ENCODE data around the gene PALLD.
"Not testable (repeated sequence)": the region's sequence is repeated elsewhere in the genome, so short reads cannot be mapped to it uniquely, and the experiment has no call there.

Gene PALLD

DNA sequence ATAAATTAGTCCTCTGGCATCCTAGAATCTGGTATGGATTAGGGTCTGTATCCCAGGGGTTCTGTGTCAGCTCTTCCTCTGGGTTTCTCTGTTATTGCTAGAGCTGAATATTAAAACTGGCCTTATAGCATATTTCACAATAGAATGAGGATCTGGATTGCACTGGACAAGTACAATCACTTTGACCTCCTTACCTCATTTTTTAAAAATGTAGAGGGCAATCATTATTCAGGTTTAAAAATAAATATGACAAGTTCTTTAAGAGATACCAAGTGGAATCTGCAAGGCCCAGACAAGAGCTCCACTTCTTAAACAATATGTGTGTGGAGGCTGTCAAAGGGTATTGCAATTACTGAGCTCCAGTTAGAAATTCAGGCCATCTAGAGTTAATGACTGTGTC is 1.4 kb downstream of the PALLD start:
- DNase-seq = peak; percentile 37

- DNase-seq = no peak
These were observed 2.4 kb downstream of the PALLD start for GRCh38 chr4:168499241-168499640.

DNA sequence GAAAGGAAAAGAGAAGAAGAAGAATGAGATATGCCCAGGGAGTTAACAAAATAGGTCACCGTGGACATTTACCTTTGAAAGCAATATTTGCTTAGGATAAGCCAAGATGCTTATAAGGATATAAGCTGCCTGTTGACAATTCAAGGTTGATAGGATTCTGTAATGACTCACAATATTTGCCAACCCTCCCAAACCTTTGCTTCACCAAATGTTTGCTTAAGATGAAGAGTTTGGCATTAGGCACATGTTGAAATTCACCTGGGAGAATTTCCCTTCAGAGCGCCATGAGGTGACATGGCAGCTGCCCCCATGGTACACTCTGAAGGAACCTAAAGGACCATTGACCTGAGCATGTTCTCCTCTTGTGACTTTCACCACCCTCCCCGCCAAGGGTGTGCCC is 4.6 kb downstream of the PALLD start:
- DNase-seq = no peak

- no peak for DNase-seq
These were observed 6.0 kb downstream of the PALLD start for GRCh38 chr4:168502861-168503260.

DNA sequence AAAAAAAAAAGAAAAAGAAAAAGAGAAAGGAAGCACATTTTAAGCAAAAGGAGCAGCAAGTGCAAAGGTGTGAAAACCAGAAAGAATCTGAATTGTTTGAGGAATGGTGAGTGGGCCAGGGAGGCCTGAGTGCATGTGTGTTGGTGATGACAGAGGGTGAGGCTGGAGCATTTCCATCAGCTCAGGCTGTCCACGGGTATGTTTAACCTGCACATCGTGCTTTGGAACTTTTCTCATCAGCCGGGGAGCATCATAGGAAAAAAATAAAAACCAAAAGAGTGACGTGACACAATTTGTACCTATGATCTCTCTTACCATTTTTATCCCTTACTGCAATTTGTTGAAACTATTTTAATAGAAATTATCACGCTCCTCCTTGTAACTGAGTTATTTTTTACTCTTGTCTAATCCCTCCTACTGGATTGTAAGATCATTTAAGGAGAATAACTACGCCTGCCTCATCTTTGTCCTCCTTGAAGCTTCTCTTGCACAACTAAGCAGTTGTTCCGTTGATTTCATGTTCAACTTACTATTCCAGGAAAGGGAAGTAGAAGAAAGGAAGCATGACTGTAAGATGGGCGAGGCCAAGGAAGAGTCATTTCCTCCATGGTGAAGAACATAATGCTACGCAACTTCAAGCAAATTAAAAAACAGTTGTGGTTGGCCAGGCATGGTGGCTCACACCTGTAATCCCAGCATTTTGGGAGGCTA is 7.0 kb downstream of the PALLD start:
- no peak for DNase-seq

DNA sequence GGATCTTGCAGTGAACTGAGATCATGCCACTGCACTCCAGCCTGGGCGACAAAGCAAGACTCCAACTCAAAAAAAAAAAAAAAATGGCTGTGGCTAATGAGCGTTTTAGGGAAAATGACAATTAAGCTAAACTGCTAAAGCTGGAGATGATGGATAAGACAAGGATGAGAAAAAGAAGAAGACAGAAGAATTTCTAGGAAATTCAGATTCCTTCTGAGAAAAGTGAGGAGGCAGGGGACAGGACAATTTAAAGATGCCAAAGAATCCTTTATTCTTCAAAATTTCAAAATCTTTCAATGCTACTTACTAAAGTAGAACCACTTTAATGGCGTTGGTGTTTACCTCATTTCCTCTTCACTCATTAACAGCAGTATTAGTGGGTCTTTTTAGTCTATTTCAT is 7.7 kb downstream of the PALLD start:
- DNase-seq = no peak

GRCh38 chr4:168506014-168506413 is 9.2 kb downstream of the PALLD start:
- DNase-seq = no peak

GRCh38 chr4:168507178-168507815 is 10.4 kb downstream of the PALLD start:
- no peak for DNase-seq

DNA sequence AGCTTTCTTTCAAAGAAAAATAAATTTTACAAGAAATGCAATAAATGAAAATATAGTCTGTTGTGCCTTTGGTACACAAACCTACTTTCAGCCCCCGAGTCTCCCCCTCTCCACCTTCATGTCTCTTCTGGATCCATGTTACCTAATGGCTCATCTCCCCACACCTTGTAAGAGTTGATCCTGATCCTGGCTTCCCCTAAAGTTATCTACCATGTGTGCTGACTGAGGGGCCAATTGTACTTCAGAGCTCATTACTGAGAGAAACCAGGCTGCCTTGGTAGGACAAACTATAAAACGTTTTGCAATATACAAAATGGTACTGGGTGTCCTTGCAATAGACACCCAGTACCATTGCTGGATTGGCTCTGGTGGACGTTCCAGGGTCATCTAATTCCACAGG is 11.8 kb downstream of the PALLD start:
- no peak for DNase-seq

DNA sequence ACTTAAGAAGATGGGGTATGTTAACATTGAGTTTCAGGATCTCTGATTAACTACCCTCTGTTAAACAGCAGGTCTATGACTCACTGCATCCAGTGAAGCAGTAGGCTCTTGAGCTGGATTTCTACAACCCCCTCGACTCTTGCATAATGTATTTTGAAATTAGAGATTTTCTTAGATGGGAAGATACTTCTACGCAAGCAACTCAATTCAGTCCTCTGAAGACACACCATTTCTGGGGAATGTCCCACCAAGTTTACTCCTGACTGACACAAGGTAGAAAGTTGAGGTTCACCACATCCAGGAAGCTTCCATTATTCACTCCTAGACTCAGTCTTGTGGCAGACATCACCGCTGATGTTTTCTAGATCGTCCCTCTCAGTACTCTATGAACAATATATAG is 12.9 kb downstream of the PALLD start:
- DNase-seq = peak; percentile 70

- no peak for DNase-seq
These were observed 15.1 kb downstream of the PALLD start for GRCh38 chr4:168511780-168512489.

DNA sequence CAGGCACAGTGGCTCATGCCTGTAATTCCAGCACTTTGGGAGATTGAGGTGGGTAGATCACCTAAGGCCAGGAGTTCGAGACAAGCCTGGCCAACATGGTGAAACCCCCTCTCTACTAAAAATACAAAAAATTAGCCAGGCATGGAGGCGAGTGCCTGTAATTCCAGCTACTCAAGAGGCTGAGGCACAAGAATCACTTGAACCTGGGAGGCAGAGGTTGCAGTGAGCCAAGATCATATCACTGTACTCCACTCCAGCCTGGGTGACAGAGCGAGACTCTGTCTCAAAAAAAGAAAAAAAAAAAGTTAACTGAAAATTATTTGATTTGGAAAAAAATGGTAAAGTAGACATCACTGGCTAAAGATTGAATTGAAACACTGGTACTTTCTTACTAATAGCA is 17.0 kb downstream of the PALLD start:
- not testable (repeated sequence) for DNase-seq

DNA sequence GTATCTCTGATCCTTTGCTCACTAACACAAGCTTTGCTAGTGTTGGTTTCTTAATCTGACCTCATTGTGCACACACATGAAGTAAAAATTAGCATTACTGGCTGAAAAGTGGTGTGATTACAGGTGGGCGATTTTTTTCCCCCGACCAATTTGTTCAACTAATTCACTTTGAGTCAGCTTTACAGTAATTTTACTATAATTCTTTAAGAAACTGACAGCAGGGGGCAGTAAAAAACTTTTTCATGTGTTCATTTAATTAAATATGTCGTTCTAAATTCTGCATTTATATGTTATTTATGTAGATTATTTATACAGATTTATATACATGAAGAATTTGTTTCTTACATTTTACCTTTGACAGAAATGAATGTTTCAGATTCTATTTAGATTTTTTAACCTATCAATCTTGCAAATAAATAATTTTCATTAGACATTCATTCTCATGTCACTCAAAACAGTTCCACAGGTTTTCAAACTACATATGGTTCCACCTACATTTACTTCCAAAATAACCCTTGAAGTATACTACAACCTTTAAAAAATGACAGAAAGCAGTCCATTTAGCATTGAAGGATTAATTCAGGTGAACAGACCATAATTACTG is 17.5 kb downstream of the PALLD start:
- no peak for DNase-seq

- peak; percentile 33 for DNase-seq
These were observed 18.6 kb downstream of the PALLD start for GRCh38 chr4:168515222-168516011.

DNA sequence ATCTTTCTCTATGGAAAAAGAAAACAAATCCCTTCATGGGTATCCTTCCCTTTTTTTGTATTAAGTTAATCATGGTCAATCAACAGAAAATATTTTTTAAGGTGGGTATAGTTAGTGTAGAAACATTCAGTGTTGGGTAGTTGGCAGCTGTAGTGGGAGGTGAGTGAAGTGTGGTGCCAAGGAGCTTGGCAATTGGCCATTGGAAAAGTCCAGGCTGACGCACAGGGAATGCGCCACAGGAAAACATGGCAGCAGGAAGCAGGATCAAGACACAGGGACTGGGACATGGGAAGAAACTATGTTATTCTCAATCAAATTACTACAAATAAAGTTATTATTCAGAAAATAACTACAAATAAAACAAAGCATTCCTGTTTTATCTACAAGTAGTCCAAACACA is 20.0 kb downstream of the PALLD start:
- no peak for DNase-seq

- DNase-seq = no peak
These were observed 22.7 kb downstream of the PALLD start for GRCh38 chr4:168519576-168519975.

DNA sequence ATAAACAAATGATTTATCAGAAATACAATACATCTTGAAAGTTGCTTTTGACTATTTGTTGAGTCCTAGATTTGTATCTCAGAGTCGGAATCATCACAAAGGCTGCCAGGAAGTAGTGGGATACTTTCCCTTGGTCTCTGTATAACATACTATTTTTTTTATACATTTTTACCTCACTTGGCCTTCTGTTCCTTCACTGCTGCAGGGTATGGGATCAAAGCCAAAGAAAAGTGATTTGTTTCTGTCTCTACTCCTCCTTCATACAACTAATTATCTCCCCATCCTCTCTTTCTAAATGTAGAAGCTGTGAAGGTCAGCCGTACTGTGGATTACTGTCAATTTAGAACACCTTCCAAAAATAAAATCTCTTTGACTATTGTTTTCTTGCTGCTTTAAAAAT is 24.9 kb downstream of the PALLD start:
- DNase-seq = no peak

- DNase-seq = no peak
These were observed 25.5 kb downstream of the PALLD start for GRCh38 chr4:168522356-168522755.

DNA sequence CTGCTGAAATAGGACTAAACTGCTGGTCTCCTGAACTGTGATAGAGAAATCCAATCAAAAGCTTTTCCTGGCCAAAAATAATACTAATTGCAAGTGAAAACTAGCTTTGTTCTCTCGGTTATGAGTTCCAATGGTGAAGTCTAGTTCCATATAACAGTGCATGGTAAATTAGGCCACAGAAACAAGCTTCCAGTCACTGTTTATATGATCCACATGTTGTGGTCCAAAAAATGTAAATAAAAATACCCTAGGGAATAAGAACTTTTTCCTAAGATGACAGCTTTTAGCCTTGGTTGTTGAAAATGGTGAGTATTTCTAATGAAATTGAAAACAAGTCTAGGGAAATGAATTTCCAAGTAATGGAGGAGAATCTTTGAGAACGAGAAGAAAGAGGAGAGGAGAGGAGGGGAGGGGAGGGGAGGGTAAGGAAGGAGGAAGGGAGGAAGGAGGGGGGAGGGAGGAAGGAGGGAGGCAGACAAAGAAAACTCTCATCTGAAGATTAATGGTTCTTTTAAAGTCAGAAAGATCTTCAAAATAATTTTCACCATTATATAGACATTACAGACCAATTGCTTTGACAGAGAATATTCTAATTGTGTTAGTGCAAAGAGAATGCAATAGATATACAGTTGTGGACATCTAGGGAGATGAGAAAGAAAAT is 26.1 kb downstream of the PALLD start:
- no peak for DNase-seq

GRCh38 chr4:168524006-168524405 is 27.2 kb downstream of the PALLD start:
- DNase-seq = peak; percentile 55

DNA sequence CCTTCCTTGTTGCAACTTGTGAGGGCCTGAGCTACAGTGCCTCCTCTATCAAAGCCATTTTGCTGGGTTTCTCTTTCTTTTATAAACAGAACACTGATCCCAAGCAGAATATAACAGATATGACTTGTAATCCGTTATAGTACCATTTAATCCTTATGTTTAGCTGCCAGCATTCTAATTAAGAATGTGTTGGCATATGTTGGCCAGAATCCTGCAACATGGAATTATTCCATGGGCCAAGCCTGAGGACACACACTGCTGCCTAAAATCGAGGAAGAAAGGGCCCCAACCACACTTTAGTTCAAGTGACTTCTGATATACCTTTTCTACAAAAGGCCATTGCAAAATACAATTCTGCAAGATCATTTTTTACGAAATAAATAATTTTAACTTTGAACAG is 28.0 kb downstream of the PALLD start:
- DNase-seq = no peak

DNA sequence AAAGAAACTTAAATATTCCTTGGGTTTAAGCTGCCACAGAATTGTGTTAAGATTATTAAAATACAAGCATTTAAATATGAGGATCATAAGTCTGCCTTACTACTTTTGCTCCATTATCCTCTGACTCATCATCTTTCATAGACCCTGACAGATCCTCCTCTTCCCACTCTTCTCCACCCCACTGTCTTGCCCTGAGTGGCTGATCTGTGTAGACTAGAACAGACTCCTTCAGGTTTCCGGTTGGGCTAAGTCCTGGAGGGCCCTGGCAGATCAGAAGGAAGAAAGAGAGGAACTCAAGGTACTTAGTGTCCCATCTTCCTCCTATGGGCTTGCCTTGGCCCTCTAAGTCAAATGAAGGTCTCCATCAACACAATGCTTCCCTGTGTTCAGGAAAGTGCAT is 30.7 kb downstream of the PALLD start:
- peak; percentile 31 for DNase-seq
